ENCODE results near the gene FGF7.
"Not testable (repeated sequence)": the region's sequence is repeated elsewhere in the genome, so short reads cannot be mapped to it uniquely, and the experiment has no call there.

The FGF7 gene

DNA sequence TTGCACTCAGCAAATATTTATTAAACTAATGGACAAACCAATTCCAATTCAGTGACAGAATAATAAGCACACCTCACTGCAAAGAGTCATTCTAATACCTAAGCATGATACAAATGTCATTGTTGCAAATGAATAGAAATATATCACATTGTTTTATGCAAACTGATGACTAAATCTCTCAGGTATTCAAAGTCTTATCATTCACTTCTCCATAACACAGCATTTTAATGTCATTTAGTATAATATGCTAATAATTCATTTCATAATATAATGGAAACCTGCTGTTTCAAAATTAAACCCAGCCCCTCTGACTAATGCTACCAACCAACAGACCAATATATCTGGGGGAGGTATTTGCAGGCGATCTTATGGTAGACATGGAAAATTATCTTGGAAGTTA is 71.8 kb downstream of the FGF7 start:
- DNase-seq (ENCODE audit: low read depth): no peak

DNA sequence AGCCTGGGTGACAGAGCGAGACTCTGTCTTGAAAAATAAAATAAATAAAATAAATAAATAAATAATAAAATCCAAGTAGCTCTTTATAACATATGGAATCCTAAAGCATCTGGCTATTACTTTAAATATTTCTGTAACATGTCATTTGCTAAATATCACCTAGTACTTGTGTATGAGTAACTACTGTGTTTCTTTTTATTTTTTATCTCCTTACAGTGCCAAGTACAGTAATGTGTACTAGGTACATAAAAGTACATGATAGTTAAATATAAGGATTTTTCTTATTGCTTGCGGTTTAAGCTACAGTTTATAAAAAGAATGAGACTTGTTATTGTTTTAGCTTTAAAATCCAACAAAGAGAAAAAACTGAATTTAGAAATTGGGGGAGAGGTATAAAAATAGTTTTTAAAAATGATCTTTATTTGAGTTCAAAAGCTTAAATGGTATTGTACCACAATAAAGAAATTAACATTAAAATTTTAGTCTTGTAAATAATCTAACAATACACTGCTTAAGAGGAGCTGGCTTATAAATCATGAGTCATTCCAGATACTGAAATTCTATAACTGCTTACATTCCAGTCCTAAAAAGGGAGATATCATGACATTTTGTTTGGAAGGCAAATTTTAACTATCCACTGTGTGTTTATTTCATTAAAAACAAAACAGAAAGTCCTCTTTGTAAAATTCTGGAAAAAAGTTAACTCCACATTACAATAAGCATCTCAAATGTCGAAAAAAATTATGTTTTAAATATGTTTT is 73.1 kb downstream of the FGF7 start:
- no peak for DNase-seq (ENCODE audit: low read depth)

DNA sequence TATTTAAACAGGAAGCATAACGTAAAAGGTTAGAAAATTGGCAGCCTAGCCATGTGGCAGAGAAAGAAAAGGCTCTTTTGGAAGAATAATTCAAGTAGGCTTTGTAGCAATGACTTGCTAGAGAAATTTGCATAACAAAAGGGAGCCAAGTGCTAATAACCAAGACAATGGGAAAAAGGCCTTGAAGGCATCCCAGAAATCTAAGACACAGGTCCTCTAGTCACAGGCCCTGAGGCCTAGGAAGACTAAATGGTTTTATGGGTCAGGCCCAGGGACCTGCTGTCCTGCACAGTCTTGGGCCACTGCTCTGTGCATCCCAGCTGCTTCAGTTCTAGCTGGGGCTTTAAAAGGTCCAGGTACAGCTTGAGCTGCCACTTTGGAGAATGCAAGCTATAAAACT is 78.5 kb downstream of the FGF7 start:
- DNase-seq (ENCODE audit: low read depth): no peak

DNA sequence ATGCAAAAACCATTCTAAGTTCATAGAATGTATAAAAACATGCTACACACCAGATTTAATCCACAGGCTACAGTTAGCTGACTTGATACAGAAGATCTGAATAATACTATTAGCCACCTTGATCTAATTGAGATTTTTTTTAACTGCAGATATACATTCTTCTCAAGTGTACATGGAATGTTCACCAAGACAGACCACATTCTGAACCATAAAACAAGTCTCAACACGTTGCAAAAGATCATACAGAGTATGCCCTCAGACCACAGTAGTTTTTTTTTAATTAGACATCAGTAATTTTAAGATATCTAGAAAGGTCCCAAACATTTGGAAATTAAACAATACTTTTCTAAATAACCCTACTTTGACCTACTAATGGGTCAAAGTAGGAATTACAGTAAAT is 83.3 kb downstream of the FGF7 start:
- no peak for DNase-seq (ENCODE audit: low read depth)

DNA sequence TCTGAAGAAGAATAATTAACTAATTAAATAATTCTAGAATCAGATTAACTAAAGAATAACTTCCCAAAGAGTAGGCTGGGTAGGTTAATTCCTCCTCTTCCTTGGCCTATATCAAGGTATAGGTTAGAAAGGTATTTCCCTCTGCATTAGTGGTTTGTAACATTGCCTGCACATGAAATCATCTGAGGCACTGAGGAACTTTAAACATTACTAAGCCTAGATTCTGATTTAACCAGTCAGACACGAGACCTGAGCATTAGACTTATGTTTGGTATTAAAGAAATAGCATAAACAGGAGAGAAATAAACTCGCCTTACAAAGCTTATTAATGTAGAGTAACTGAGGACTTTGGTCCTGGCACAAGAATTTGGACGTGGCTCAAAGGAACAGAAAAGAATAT is 84.2 kb downstream of the FGF7 start:
- no peak for DNase-seq (ENCODE audit: low read depth)

DNA sequence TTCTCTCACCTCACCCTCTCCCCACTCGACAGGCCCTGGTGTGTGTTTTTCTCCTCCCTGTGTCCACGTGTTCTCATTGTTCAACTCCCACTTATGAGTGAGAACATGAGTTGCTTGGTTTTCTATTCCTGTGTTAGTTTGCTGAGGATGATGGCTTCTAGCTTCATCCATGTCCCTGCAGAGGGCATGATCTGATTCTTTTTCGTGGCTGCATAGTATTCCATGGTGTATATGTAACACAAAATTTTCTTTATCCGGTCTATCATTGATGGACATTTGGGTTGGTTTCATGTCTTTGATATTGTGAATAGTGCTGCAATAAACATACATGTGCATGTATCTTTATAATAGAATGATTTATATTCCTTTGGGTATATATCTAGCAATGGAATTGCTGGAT is 89.7 kb downstream of the FGF7 start:
- DNase-seq (ENCODE audit: low read depth): not testable (repeated sequence)

DNA sequence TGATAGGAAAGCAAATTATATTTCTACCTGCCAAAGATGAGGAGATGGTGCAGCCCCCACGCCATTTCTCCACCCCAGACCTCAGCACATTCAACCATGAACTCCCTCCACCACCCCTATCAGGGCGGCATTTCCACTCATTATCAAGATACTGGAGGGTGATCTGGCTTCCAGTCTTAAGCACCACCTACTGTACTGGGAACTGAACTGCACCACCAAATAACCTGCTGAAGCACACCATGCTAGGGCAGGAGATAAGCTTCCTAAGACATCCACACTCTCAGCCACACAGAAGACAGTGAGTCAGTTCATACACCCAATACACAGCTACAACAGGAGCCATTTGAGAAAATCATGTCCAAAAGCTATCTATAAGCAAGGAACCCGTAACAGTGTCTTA is 98.8 kb downstream of the FGF7 start:
- no peak for DNase-seq (ENCODE audit: low read depth)

DNA sequence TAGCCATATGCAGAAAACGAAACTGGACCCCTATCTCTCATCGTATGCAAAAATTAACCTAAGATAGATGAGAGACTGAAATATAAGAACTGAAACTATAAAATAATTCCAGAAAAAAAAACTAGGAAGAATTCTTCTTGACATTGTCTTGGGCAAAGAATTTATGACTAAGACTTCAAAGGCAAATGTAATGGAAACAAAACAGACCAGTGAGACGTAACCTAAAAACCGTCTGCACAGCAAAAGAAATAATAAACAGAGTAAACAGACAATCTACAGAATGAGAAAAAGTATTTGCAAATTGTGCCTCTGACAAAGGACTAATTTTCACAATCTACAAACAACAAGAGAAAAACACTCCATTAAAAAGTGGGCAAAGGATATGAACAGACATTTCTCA is 105.2 kb downstream of the FGF7 start:
- no peak for DNase-seq (ENCODE audit: low read depth)

DNA sequence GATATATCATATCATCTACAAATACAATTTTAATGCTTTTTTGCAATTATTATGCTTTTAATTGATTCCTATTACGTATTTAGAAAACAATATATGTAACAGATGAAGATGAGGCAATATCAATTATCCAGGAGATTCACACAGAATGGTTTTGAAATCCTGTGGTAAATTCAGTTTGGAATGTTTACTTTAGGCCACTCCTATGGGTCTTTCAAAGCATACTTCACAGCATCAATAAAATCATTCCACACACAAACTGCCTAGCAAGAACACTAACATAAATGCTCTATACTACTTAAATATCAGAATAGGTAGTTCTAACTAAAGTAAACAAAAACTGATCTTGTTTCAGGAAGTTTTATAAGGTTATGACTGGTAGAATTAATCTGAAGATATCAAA is 107.0 kb downstream of the FGF7 start:
- DNase-seq (ENCODE audit: low read depth): no peak
